WI38 (cell line): Measurements from ENCODE around the gene ATXN7L1.
"Not testable (repeated sequence)": the region's sequence is repeated elsewhere in the genome, so short reads cannot be mapped to it uniquely, and the experiment has no call there.

Experiments
- H3K4me3 ChIP-seq: 2 replicates; pipeline ENCODE4 v1.5.1; 2011; ENCODE audit warnings: low read depth, mild to moderate bottlenecking, control low read depth, low read length
- TF ChIP-seq, protein P1 (sequence below): IDR thresholded peaks from 2 replicates; pipeline ENCODE4 v1.5.1; 2012; ENCODE audit warnings: low read depth, mild to moderate bottlenecking, control low read depth, low read length

ATXN7L1 gene

DNA sequence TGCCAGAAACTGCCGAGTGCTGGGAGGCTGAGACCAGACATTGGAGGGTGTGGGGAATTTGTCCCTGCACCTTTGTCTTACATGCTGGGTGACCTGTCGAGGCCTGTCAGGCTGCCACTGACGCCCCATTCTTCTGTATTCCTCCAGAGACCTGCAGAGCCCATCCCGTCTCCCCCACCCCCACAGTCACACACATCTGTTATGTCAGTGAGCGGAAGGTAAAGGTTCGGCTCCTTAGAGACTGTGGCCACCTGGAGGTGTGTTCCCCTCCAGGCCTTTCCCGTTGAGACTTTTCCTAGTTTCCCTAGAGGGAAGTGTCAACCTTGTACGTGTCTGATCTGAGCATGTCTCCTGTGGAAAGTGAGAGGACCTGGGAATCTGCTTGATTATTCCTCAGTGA is 84.5 kb downstream of the ATXN7L1 start:
- no peak overlapping the region for H3K4me3 ChIP-seq
- TF ChIP-seq, protein P1, sequence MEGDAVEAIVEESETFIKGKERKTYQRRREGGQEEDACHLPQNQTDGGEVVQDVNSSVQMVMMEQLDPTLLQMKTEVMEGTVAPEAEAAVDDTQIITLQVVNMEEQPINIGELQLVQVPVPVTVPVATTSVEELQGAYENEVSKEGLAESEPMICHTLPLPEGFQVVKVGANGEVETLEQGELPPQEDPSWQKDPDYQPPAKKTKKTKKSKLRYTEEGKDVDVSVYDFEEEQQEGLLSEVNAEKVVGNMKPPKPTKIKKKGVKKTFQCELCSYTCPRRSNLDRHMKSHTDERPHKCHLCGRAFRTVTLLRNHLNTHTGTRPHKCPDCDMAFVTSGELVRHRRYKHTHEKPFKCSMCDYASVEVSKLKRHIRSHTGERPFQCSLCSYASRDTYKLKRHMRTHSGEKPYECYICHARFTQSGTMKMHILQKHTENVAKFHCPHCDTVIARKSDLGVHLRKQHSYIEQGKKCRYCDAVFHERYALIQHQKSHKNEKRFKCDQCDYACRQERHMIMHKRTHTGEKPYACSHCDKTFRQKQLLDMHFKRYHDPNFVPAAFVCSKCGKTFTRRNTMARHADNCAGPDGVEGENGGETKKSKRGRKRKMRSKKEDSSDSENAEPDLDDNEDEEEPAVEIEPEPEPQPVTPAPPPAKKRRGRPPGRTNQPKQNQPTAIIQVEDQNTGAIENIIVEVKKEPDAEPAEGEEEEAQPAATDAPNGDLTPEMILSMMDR: no peak

DNA sequence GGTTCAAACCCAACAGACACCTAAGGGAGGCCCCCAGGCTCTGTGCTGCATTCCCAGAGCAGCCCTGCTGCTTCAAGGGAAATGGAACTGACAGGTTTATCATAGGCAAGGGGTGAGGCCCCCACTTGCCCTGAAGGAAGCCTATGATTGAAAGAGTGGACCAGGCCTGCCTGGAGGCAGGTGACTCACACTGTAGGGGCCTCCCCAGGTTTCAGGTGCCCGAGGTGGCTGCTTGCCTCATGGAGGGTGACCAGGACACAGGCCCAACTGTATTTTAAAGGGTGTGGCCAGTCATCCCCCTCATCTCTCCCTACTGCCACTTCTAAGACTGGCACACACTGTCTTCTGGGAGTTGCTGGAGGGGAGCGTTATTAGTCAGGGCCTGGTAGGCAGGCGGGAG is 85.4 kb downstream of the ATXN7L1 start:
- H3K4me3 ChIP-seq: no peak overlapping the region
- TF ChIP-seq, protein P1: no peak

DNA sequence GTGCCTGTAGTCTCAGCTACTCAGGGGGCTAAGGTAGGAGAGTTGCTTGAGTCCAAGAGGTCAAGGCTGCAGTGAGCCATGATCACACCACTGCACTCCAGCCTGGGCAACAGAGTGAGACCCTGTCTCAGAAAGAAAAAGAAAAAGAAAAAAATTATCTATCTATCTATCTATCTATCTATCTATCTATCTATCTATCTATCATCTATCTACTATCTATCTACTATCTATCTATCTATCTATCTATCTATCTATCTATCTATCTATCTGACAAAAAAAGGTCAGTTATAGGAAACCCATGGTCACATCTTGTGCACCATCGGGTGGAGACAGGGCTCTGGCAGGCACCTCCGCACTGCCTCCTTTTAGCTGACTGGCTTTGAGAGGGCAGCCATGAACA is 85.9 kb downstream of the ATXN7L1 start:
- not testable (repeated sequence) for H3K4me3 ChIP-seq

DNA sequence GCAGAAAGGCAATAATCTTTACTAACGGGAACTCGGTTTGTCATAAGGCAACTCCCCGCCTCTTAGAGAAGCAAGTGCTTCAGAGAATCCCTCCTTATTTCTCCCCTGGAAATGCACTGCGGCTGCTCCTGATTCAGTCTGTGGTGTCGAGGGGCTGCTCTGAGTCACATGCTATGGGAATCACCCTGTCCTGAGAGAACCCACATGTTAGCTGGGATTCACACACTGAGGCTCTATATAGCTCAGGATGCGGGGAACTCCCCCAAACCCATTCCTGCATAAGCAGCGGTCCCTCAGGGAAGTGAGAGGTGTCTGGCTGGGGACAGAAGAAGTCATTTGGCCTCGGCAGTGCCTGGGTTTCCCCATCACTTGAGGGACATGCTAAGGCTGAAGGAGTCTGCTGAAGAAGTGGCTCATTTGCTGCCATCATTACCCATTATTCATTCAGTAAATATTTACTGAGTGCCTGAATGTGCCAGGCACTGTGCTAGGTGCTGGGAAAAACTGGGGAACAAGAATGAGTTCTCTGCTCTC is 87.5 kb downstream of the ATXN7L1 start:
- no peak overlapping the region for H3K4me3 ChIP-seq
- TF ChIP-seq, protein P1: no peak

DNA sequence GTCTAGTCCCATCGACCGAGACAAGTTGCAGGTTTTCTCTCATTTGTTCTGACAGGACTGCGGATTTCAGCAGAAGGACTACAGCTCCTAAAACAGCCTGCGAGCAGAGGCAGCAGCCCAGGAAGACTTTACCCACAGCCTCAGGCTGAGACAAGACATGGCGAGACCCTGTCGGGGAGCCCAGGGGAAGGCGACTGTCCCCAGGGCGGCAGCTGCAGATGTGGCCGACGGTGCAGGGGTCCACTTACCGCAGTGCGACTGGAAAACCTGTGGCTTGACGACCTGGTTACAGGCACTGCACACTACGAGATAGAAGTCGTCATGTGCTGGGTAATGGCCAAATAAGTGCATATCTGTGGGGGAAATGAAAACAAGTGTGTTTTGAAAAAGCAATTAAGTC is 88.0 kb downstream of the ATXN7L1 start:
- H3K4me3 ChIP-seq: no peak overlapping the region
- TF ChIP-seq, protein P1: no peak

DNA sequence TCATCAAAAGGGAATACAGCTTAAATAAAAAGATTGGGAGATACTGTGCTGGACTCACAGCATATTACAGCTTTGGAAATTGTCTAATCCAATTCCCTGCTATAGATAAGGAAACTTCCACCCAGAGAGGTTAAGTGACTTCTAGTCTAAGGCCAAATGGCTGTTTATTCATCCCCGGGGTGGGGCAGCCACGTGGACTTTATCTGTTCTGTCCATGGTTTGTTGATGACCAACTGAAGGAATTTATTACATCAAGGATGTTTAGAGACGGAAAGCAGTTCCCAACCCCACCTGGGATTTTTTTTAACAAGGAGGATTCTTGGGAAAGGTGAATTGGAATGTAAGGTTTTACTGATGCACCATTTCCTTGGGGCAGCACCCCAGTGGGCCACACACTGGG is 88.6 kb downstream of the ATXN7L1 start:
- TF ChIP-seq, protein P1: no peak
- H3K4me3 ChIP-seq: no peak overlapping the region

DNA sequence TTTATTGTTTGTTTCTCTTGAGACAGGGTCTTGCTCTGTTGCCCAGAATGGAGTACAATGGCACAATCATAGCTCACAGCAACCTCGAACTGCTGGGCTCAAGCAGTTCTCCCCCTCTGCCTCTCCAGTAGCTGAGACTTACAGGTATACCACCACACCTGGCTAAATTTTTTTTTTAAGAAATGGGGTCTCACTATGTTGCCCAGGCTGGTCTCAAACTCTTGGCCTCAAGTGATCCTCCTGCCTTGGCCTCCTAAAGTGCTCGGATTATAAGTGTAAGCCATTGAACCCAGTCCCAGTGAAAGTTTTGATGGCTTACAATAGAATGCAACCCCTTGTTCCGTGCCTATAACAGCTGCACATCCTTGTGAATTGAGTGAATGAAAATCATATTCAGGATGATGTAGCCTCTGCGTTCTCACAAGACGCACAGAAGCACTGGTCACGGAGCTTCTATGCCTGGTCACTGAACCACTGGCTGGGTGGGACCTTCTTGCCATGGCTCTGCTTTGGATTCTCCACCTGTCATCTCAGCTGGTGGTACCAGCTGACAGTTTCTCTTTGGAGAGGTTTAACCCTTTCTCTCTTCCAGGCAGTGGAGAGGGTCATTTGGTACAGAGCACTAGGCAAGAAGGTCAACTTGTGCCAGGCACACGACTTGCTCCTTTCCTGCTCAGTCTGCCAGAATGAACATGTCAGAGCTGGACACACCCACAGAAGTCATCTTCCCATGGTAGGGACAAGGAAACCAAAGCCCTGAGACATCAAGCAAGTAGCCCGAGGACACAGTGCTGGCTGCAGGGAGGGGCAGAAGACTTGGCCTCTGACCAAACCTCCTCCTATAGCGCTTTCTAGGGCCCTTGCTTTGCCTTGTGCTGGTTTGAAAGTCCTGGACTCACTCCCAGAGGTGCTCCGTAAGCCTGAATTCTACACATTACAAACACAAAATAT is 89.6 kb downstream of the ATXN7L1 start:
- TF ChIP-seq, protein P1: no peak
- no peak overlapping the region for H3K4me3 ChIP-seq
